Measurements from ENCODE around the gene RNASE8.
A peak's percentile ranks its signal among the peaks of the same experiment; 100 is the strongest.

GRCh38 chr14:21100931-21101330, 43.3 kb downstream of the RNASE8 start, which contains the start of gene TMEM253:
- TF ChIP-seq CTCF (IDR thresholded peaks at IDR 0.05) (no peak), POLR2A (IDR thresholded peaks at IDR 0.05) (peak; percentile 60)
